HT-29 (cell line): ENCODE results near the gene RNU5D-1. TPM values are rescaled to one million over a fixed set of nuclear protein-coding genes. Genes with fewer than 3 reads are reported as not detected.
A peak's percentile ranks its signal among the peaks of the same experiment; 100 is the strongest.
"Not testable (repeated sequence)": the region's sequence is repeated elsewhere in the genome, so short reads cannot be mapped to it uniquely, and the experiment has no call there.

Source experiments
- DNase-seq: peaks from one replicate; pipeline ENCODE4 v3.0.0-alpha.2; 2015; ENCODE audit warnings: low spot score
- total RNA-seq: library from RNA; depleted of rRNA; stranded (reverse); fragments of >200 nt; shearing (Covaris generic); gene quantifications from 2 replicates; pipeline ENCODE4 v1.2.3, GENCODE V29; 2014; rRNA removed

Gene RNU5D-1
- not detected in 2 replicates for total RNA-seq

DNA sequence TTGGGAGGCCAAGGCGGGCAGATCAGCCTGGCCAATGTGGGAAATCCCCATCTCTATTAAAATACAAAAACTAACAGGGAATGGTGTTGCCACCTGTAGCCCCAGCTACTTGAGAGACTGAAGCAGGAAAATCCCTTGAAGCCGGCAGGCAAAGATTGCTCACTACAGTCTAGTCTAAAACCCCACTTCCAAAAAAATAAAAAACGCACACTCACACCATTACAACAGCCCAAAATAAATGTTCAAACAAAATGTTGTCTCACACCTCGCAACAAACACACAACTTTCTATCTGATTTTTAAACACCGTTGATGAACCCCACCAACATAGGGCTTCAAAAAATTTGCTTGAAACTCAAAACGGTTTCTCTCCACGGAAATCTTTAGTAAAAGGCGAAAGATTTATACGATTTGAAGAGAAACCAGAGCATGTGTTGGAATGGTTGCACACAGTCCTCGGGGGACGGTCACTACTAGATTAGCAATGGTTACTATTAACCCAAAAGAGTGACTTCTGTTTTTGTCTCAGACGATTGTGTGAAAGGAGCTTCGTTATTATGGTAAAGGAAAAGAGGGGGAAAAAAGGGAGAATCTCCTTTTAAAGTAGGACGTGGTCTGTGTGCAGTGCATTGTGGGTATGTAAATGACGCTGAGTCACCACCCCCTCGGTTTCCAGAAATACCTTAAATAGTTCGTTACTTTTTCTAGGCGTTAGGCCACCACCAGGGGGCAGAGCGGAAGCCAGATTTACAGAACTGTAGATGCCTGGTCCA is at the start of gene RNU5D-1:
RNU5D-1 (minus strand) TSS at position 430 of the 772 bp plus-strand sequence.
- DNase-seq, result peak; percentile 98

DNA sequence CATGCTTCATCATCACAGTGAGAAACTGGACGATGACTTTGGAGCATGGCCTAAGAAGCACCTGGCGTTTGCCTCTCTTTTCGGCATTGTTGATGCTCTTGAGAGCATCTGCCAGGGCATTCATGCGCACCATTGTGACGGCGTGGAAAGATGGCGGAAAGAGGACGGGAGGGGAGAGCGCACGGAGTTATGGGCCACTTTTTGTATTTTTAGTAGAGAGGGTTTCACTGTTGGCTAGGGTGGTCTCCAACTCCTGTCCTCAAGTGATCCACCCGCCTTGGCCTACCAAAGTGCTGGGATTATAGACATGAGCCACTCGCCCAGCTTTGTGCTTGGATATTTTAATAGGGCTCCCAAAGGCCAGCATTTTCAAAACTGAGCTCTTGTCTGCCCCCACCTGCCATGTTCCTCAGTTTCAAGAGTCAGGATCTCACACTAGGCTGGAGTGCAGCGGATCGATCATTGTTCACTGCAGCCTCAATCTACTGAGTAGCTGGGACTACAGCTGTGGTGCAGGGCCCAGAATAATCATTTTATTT is 49.7 kb upstream of the RNU5D-1 start:
- no peak for DNase-seq

DNA sequence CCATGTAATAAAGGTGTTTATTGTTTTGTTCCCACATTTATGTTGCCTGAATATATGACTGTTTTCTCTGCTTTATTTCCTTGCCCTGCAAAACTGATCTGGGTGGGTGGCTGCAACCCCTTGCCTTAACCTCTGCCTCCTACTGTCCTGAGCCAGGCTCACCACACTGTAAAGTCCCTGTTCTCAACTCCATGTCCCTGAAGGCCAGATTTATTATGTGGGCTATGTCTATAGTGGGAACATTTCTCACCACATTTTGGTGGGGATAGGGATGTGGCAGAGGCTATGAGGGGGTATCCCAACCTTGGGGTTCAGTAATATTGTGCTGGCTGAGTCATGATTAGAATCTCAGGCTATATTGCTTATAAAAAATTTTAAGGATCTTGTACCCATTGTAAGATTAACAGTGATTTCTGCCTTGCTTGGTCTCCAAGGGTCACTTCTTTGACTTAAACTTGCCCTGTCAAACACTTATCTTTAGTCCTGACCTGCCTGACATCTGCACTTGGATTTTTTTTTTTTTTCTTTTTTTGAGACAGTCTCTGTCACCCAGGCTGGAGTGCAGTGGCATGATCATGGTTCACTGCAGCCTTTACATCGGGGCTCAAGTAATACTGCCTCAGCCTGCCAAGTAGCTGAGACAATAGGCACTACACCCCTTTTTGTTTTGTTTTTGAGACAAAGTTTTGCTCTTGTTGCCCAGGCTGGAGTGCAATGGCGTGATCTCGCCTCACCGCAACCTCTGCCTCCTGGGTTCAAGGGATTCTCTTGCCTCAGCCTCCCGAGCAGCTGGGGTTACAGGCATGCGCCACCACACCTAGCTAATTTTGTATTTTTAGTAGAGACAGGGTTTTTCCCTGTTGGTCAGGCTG is 48.0 kb upstream of the RNU5D-1 start:
- DNase-seq, result no peak

- no peak for DNase-seq
Measured at GRCh38 chr1:44777969-44778635, 47.1 kb upstream of the RNU5D-1 start.

DNA sequence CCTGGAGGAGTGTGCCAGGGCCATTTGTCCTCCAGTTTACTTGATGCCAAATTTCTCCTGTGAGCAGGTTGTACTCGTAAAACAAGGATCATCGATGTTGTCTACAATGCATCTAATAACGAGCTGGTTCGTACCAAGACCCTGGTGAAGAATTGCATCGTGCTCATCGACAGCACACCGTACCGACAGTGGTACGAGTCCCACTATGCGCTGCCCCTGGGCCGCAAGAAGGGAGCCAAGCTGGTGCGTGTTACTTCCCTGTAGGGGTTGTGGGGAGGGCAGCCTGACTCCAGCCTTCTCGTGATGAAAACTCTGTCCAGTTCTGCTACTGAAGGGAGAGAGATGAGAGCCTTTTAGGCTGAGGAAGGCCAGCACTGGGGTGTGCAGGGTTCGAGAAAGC is 46.6 kb upstream of the RNU5D-1 start:
- DNase-seq, result no peak

- no peak for DNase-seq
Measured at GRCh38 chr1:44776730-44777068, 45.7 kb upstream of the RNU5D-1 start.

- peak; percentile 61 for DNase-seq
Measured at GRCh38 chr1:44775930-44776729, 45.2 kb upstream of the RNU5D-1 start.

DNA sequence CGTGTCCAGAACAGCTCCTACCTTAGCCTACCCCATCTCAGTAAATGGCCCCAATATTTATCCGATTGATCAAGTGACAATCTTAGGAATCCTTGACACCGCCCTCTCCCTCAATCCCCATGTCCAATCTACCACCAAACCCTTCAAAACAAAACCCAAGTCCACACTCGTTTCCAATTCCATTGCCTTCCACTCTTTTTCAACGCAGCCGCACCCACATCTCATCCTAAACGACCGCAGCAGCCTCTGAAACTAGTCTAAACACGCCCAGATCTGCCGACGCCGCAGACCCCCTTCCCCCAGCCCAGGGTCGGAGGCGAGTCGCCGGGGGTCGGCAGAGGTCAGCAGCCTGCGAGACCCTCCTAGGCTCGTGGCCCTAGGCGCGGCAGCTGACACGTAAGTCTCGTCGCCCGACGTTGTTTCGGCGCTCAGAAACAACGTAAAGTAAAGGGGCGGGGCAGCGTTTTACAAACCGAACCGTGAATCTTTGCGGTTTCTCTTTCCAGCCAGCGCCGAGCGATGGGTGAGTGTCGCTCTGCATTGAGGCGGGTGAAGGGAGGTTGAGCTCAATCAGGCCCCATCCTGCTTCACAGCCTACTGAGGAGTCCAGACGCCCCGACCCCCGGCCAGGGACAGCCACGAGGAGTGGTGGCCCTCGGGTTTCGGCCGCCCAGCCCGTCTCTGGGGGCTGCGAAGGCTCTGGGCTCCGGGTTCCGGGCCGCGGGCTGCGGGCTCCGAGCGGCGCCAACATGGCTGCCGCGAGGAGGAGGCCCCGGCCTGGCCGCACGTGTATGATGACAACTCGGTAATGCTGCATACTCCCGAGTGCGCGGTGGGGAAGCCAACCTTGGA is 44.3 kb upstream of the RNU5D-1 start, which contains the start of gene RPS8:
RPS8 (plus strand) TSS at position 463 of the 852 bp plus-strand sequence; CDS start at position 520, 57 bp downstream.
- peak; percentile 97 for DNase-seq

- not testable (repeated sequence) for DNase-seq
Measured at GRCh38 chr1:44766421-44766820, 35.5 kb upstream of the RNU5D-1 start.

DNA sequence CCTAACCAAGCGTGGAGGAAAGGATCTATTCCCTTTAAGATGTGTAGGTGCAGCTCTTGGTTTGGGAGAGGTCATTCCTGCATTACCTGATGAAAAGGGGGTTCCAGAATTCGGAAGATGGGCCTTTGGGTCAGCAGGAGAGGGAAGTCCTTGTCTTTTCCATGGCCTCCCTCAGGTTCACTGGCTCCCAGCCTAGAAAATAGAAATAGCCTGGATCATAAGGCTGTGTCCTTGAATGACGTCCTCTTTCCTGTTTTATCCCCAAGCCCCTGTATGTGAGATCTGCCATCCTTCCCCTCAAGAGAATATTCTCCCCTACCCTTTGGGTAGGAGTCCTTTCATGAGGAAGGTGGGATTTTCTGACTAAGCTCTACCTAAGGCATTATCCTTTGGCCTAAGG is 29.9 kb upstream of the RNU5D-1 start:
- DNase-seq, result no peak

- no peak for DNase-seq
Measured at GRCh38 chr1:44759077-44759476, 28.1 kb upstream of the RNU5D-1 start.

DNA sequence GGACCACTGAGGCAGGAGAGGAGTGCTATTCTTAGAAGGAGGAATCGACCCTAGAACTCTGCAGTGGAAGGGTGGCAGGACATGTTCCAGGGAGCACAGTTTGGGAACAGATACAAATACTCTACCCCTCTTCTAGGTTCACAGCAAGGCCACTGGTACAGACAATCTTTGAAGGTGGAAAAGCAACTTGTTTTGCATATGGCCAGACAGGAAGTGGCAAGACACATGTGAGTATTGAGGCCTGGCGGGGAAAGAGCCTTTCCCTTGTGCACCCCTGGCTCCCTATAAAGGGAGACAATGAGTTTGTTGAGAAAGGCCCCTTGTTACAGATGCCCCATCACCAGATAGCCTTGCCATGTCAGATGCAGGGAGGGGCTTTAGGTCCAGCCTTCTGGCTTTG is 26.4 kb upstream of the RNU5D-1 start:
- no peak for DNase-seq

DNA sequence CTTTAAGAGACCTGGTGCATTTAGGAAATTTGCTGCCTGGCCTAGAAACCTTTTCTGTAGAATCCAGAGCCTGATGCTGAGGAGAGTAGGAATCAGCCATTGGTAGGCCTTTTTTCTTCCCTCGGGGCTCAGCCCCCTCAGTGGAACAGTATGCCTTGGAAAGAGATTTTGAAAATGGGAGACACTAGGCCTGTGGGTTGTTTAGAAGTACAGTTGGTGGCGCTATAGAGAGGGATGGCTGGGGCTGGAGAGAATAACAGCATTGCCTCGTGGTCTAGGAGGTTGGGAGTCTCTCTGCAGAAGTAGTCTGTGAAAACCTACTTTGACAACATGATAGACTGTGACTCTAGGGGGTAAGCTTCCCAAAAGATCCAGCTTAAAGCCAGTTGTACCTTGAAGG is 16.9 kb upstream of the RNU5D-1 start:
- DNase-seq, result no peak

- no peak for DNase-seq
Measured at GRCh38 chr1:44743211-44743610, 12.2 kb upstream of the RNU5D-1 start.

GRCh38 chr1:44740179-44740617 is 9.2 kb upstream of the RNU5D-1 start:
- peak; percentile 35 for DNase-seq

- DNase-seq, result peak; percentile 98
Measured at GRCh38 chr1:44739307-44740178, 8.6 kb upstream of the RNU5D-1 start, which contains the start of gene KIF2C. TSS of gene KIF2C (plus strand) at chr1:44739837. CDS start at chr1:44739933, 96 bp downstream.

DNA sequence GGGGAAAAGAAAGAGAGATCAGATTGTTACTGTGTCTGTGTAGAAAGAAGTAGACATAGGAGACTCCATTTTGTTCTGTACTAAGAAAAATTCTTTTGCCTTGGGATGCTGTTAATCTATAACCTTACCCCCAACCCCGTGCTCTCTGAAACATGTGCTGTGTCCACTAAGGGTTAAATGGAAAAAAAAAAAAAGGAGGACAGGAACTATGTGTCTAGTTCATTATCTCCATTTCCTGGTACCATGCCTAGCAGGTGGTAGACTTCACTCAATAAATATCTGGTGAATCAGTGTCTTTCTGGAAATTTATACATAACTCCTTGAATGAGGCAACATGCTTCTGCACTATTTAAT is 8.0 kb upstream of the RNU5D-1 start:
- not testable (repeated sequence) for DNase-seq

DNA sequence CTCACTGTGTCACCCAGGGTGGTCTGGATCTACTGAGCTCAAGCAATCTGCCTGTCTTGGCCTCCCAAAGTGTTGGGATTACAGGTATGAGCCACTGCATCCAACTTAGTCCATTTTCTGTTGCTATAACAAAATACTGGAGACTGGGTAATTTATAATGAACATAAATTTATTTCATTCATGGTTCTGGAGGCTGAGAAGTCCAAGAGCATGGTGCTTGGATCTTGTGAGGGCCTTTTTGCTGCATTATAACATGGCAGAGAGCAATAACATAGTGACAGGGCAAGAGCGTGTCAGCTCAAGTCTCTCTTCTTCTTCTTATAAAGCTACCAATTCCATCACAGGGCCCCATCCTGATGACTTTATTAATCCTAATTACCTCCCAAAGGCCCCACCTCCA is 5.0 kb upstream of the RNU5D-1 start:
- no peak for DNase-seq

- no peak for DNase-seq
Measured at GRCh38 chr1:44733784-44734183, 2.8 kb upstream of the RNU5D-1 start.
